Stomach (tissue), 4 donors: ENCODE results near the gene BBS1.

ENCODE experiments used
- EP300 ChIP-seq: sonication (generic); formaldehyde crosslinking; IDR thresholded peaks from one replicate; pipeline ENCODE4 v1.6.1; 2017; ENCODE audit warnings: antibody characterized with exemption
- TF ChIP-seq, protein P1 (sequence below), 7 experiments: fragments of 450-650 bp in 4 of 7; fragments of 200-600 bp in 3 of 7; sonication (generic) in 3 of 7; IDR thresholded peaks; one replicate each; pipeline ENCODE4 v1.5.1; 2016 to 2019; ENCODE audit warnings: antibody characterized with exemption in 7 of 7, control low read depth in 2 of 7, mild to moderate bottlenecking in 1 of 7

DNA sequence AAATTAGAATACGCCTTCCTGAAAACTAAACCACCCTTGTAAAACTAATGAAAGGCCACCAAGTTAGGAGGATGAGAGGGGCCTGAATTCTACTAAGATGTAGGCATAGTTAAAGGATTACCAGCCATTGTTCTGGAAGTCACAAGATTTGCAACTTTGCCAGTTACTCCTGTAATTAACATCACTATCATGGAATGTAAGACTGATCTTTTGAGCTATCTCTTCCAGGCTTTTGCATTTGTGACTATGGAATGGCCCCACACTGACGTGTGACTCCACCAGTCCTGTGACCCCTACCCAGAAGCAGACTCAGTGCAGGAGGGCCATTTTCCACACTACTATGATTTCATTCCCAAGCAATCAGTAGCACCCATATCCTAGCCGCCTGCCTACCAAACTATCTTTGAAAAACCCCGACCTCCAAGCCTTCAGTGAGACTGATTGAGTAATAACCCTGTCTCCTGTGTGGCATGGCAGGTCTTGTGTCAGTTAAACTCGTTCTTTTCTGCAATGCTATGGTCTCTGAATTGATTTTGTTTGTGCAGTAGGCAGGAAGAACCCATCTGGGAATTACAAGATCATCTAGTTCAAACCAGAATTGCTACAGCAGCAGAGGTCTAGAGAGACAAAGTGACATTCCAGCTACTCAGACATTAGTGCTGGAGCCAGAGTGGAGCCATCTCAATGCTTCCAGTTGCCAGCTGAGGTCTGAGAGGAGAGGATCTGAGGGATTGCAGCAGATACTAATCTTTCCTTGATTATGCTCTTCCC lies 59.8 kb downstream of the BBS1 start:
- TF ChIP-seq, protein P1, sequence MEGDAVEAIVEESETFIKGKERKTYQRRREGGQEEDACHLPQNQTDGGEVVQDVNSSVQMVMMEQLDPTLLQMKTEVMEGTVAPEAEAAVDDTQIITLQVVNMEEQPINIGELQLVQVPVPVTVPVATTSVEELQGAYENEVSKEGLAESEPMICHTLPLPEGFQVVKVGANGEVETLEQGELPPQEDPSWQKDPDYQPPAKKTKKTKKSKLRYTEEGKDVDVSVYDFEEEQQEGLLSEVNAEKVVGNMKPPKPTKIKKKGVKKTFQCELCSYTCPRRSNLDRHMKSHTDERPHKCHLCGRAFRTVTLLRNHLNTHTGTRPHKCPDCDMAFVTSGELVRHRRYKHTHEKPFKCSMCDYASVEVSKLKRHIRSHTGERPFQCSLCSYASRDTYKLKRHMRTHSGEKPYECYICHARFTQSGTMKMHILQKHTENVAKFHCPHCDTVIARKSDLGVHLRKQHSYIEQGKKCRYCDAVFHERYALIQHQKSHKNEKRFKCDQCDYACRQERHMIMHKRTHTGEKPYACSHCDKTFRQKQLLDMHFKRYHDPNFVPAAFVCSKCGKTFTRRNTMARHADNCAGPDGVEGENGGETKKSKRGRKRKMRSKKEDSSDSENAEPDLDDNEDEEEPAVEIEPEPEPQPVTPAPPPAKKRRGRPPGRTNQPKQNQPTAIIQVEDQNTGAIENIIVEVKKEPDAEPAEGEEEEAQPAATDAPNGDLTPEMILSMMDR (IDR thresholded peaks at IDR 0.05): no peak
- TF ChIP-seq EP300: no peak
